Endodermal cell (in vitro differentiated cells): ENCODE measurements around the gene LRRC43. TPM values are rescaled to one million over a fixed set of nuclear protein-coding genes. Genes with fewer than 3 reads are reported as not detected.

Source experiments
- DNase-seq: peaks from one replicate; pipeline ENCODE4 v3.0.0-alpha.2; 2017
- H3K27ac ChIP-seq: 2 replicates; pipeline ENCODE4 v1.5.1; 2013; ENCODE audit warnings: mild to moderate bottlenecking, low read depth, low read length, moderate library complexity
- H3K27me3 ChIP-seq: 2 replicates; pipeline ENCODE4 v1.6.1; 2013; ENCODE audit warnings: mild to moderate bottlenecking, low read length, moderate library complexity; ENCODE audit not compliant: insufficient read depth, control insufficient read depth, poor library complexity, severe bottlenecking
- H3K36me3 ChIP-seq: 2 replicates; pipeline ENCODE4 v1.7.0; 2013; ENCODE audit warnings: mild to moderate bottlenecking, low read length, moderate library complexity; ENCODE audit not compliant: control insufficient read depth, insufficient read depth
- H3K4me1 ChIP-seq: one replicate; pipeline ENCODE4 v1.7.0; 2013; ENCODE audit warnings: low read length; ENCODE audit not compliant: control insufficient read depth, insufficient read depth
- H3K4me3 ChIP-seq: 2 replicates; pipeline ENCODE4 v1.5.1; 2013; ENCODE audit warnings: mild to moderate bottlenecking, low read length, moderate library complexity
- H3K9ac ChIP-seq: 2 replicates; pipeline ENCODE4 v1.6.1; 2013; ENCODE audit warnings: mild to moderate bottlenecking, low read length, moderate library complexity; ENCODE audit not compliant: poor library complexity, severe bottlenecking; ENCODE audit errors: extremely low read depth
- H3K9me3 ChIP-seq: 2 replicates; pipeline ENCODE4 v1.6.1; 2013; ENCODE audit warnings: mild to moderate bottlenecking, low read length, moderate library complexity; ENCODE audit not compliant: control insufficient read depth
- H3K27ac Mint-ChIP-seq: 2 replicates; pipeline ENCODE4 v1.8.0; 2020; ENCODE audit warnings: mixed read lengths
- H3K27me3 Mint-ChIP-seq: 2 replicates; pipeline ENCODE4 v1.8.0; 2021; ENCODE audit warnings: mild to moderate bottlenecking, mixed read lengths; ENCODE audit not compliant: insufficient read depth
- H3K36me3 Mint-ChIP-seq: 2 replicates; pipeline ENCODE4 v1.8.0; 2020; ENCODE audit warnings: low read depth, mixed read lengths
- H3K4me1 Mint-ChIP-seq: 2 replicates; pipeline ENCODE4 v1.8.0; 2020; ENCODE audit warnings: mixed read lengths
- H3K4me3 Mint-ChIP-seq: 2 replicates; pipeline ENCODE4 v1.8.0; 2020; ENCODE audit warnings: mild to moderate bottlenecking, moderate library complexity, mixed read lengths
- H3K9me3 Mint-ChIP-seq: 2 replicates; pipeline ENCODE4 v1.8.0; 2020; ENCODE audit warnings: mild to moderate bottlenecking, mixed read lengths
- CTCF ChIP-seq: fragments of 200-600 bp; sonication (generic); conservative IDR thresholded peaks from 2 replicates; pipeline ENCODE4 v1.5.0; 2021; ENCODE audit warnings: antibody characterized with exemption, mild to moderate bottlenecking
- WGBS, 2 experiments: methylation state at CpG; one replicate each; pipeline versions ENCODE4 v1.1.5 to v1.1.7; 2013; ENCODE audit warnings: missing lambda C conversion rate in 2 of 2, mixed read lengths in 1 of 2; ENCODE audit not compliant: insufficient coverage in 1 of 2, insufficient read length in 1 of 2; 5-methylcytosine and 5-hydroxymethylcytosine counted together
- total RNA-seq, 2 donors: library from RNA; stranded (reverse); fragmentation: NEBNext Ultra II Directional in 1 of 2; extraction: Animal tissue kit (Norgen Biotek cat#: 25700) in 1 of 2; gene quantifications; 2 replicates in 1 of 2; 3 replicates in 1 of 2; pipeline ENCODE4 v1.2.1, GENCODE V29; 2021

The LRRC43 gene
- total RNA-seq, 2 donors from 2014 or later = 1.5 to 2.4 TPM

- Histone ChIP-seq H3K4me3 (no peak overlapping the region), H3K4me1 (no peaks in the 10 kb centered on the region), H3K36me3 (peaks cover 30% of the 10 kb centered on the region), H3K27ac (no peak overlapping the region), H3K27me3 (no peaks in the 10 kb centered on the region), H3K9me3 (peaks cover 23% of the 10 kb centered on the region), H3K9ac (no peak overlapping the region)
- H3K9me3 Mint-ChIP-seq = peaks cover 24% of the 10 kb centered on the region
- no peak overlapping the region for H3K27ac Mint-ChIP-seq
- H3K36me3 Mint-ChIP-seq = peaks cover 35% of the 10 kb centered on the region
- WGBS, 2 experiments = 93 to 96% methylated on average over 4 to 12 of the region's 12 CpGs
- DNase-seq = no peak
- no peaks in the 10 kb centered on the region for H3K27me3 Mint-ChIP-seq
- no peak overlapping the region for H3K4me3 Mint-ChIP-seq
- peaks cover 1% of the 10 kb centered on the region for H3K4me1 Mint-ChIP-seq
- TF ChIP-seq CTCF = no peak
These were observed 38.0 kb upstream of the LRRC43 start for GRCh38 chr12:122144885-122145284.

GRCh38 chr12:122145505-122146330, 37.2 kb upstream of the LRRC43 start:
- Mint-ChIP-seq H3K27me3 (no peaks in the 10 kb centered on the region), H3K4me3 (no peak overlapping the region), H3K9me3 (peaks cover 22% of the 10 kb centered on the region), H3K36me3 (peaks cover 30% of the 10 kb centered on the region), H3K4me1 (peaks cover 1% of the 10 kb centered on the region), H3K27ac (peak overlapping the region; percentile 7)
- H3K9me3 ChIP-seq = peaks cover 23% of the 10 kb centered on the region
- H3K36me3 ChIP-seq = peaks cover 30% of the 10 kb centered on the region
- no peak overlapping the region for H3K4me3 ChIP-seq
- DNase-seq = no peak
- no peak overlapping the region for H3K27ac ChIP-seq
- H3K27me3 ChIP-seq = no peaks in the 10 kb centered on the region
- H3K9ac ChIP-seq = no peak overlapping the region
- 92 to 95% methylated on average over 11 to 23 of the region's 23 CpGs for WGBS, 2 experiments
- TF ChIP-seq CTCF = no peak
- no peaks in the 10 kb centered on the region for H3K4me1 ChIP-seq

DNA sequence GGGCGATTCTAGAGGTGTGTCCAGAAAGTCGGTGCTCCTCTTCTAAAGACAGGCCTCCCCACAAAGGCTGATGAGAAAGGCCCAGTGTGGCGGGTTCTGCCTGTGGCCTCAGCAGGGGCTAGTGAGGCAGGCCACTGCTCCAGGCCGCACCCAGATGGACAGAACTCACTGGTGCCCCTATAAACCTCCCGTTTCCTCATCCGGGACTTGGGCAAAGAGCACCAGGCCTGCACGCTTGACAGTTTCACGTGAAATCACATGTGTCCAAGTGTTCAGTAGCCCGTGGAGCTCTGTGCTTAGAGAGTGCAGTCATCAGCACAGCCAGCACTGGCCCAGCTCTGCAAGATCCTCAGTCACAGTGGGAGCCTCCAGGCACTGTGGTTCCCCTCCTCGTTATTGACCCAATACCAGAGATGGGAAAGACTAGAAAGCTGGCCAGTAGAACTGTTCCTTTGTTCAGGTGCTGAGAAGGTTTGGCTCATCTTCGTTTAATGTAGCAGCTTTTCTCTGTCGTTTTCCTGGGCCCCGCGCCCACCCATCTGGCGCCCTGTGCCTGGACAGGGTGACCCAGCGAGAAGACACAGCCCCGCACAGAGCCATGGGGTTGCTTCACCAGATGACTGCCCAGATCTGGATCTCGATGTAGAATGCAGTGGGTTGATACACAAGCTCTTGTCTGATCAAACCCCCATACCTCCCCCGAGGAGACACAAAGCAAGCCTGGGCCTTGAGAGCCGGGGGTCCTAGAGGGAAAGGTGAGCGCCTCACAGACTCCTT, 35.2 kb upstream of the LRRC43 start:
- WGBS, 2 experiments = 94 to 98% methylated on average over 17 to 21 of the region's 21 CpGs
- Mint-ChIP-seq H3K27me3 (no peaks in the 10 kb centered on the region), H3K27ac (no peak overlapping the region)

More for the DNA sequence above, 35.2 kb upstream of the LRRC43 start:
- H3K9ac ChIP-seq = no peak overlapping the region
- H3K4me3 Mint-ChIP-seq = no peak overlapping the region
- no peak overlapping the region for H3K4me3 ChIP-seq
- H3K36me3 Mint-ChIP-seq = peaks cover 15% of the 10 kb centered on the region
- peaks cover 10% of the 10 kb centered on the region for H3K9me3 ChIP-seq
- H3K4me1 ChIP-seq = no peaks in the 10 kb centered on the region
- H3K27ac ChIP-seq = no peak overlapping the region
- peaks cover 8% of the 10 kb centered on the region for H3K4me1 Mint-ChIP-seq
- H3K9me3 Mint-ChIP-seq = peaks cover 11% of the 10 kb centered on the region
- DNase-seq = no peak
- no peaks in the 10 kb centered on the region for H3K27me3 ChIP-seq
- no peak for TF ChIP-seq CTCF
- peaks cover 13% of the 10 kb centered on the region for H3K36me3 ChIP-seq
